Measurements from ENCODE around the gene FUT7.

The FUT7 gene

DNA sequence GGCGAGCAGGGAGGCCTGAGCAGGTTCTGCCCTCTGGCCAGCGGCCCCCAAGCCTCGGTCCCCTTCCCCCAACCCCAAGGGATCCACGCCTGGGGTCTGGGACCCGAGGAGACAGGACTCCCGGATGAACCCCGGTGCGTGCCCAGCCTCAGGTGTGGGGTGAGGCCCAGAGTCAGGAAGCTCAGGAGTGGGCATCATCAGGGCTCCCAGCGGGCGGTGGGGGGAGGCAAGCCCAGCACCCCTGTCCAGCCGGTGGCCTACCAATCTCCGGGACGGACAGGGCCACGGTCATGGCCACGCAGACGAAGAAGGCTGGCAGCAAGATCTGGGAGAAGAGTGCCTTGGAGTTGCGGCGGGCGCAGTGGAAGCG is 18.3 kb downstream of the FUT7 start:
- H3K27ac ChIP-seq, result no peak overlapping the region
- H3K9me3 ChIP-seq, result 0 out of 2 replicates have a peak, but pooled peaks cover 4% of the 10 kb centered on the region
- H3K4me3 ChIP-seq, result no peak overlapping the region
- no peaks in the 10 kb centered on the region for H3K27me3 ChIP-seq
- no peak for TF ChIP-seq Cebpa-rat (IDR thresholded peaks at IDR 0.05)
- H3K36me3 ChIP-seq, result peaks cover 68% of the 10 kb centered on the region
- H4K20me1 ChIP-seq, result no peaks in the 10 kb centered on the region
- H3K9ac ChIP-seq, result no peak overlapping the region
- H3K4me1 ChIP-seq, result no peaks in the 10 kb centered on the region
- H3K4me2 ChIP-seq, result no peak overlapping the region

DNA sequence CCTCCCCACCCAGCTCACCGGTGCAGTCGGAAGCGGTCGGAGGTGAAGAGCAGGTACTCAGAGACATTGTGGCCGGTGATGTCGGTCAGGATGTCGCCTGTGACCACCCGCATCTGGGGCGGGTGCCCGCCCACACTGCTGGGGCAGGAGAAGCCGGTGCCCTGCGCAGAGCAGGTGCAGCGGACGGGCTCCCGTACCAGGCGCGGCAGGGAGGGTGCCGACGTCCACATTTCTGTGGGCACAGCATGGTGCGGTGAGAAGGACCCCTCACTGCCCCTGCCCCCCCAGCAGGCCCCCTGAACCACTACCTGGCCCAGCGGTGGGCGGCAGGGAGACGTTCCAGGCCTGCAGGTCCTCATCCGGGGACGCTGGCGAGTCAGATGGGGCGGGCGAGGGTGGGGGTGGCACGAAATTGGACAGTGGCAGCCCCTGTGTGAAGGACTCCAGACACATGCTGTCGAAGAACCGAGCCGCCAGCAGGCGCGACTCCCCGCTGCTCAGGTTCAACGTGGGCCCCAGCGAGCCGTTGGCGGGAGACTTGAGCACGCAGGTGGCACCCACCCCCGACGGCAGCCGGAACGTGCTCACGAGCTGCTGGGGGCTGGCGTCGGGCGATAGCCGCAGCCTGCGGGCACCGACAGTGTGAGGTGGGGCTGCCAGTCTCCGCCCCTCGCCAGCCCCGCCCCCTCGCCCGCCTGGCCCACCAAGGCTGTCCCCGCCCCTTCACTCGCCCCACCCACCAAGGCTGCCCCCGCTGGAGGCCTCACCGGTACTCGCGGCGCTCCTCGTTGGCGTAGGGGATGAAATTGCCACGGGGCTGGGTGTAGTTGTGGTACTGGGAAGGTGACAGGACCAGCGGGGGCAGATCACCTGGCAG is 19.0 kb downstream of the FUT7 start:
- no peak overlapping the region for H3K4me3 ChIP-seq
- no peak overlapping the region for H3K9ac ChIP-seq
- H3K4me2 ChIP-seq, result no peak overlapping the region
- peaks cover 70% of the 10 kb centered on the region for H3K36me3 ChIP-seq
- no peak for TF ChIP-seq Cebpa-rat (IDR thresholded peaks at IDR 0.05)
- H4K20me1 ChIP-seq, result no peaks in the 10 kb centered on the region
- 0 out of 2 replicates have a peak, but pooled peaks cover 4% of the 10 kb centered on the region for H3K9me3 ChIP-seq
- H3K4me1 ChIP-seq, result peaks cover 3% of the 10 kb centered on the region
- H3K27me3 ChIP-seq, result no peaks in the 10 kb centered on the region
- H3K27ac ChIP-seq, result no peak overlapping the region

DNA sequence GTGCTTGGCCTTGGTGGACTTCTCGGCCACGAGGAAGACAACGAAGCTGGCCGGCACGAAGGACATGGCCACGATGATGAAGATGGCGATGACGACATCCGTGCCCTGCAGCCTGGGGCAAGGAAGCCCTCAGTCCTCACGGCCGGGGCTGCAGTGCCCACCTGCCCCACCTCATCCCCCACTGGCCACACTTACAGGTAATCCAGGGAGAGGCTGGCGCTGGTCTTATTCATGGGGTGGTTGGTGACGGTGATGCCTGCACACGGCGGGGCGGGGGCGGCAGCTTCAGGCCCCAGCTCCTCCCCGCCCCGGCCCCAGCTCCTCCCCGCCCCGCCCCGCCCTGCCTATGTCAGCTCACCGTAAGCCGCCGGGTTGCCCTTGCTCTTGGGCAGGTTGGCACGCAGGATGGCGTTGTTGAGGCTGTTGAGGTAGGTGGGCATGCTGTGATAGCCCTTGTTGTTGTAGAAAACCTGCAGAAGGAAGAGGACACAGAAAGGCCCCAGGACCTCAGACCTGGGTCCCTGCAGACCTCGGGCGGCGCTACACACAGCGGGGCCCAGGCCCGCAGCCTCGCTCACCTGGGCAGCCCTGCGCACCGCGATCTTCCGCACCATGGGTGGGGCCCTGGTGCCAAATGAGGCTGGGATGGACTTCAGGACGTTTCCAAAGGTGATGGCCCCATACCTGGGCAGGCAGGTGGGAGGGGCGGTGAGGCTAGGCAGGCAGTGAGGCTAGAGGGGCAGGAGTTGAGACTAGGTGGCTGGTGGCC is 19.8 kb downstream of the FUT7 start:
- Histone ChIP-seq H3K4me2 (no peak overlapping the region), H4K20me1 (no peaks in the 10 kb centered on the region), H3K4me1 (peaks cover 11% of the 10 kb centered on the region), H3K36me3 (peaks cover 67% of the 10 kb centered on the region), H3K4me3 (no peak overlapping the region), H3K9me3 (0 out of 2 replicates have a peak, but pooled peaks cover 4% of the 10 kb centered on the region), H3K27ac (no peak overlapping the region), H3K9ac (no peak overlapping the region), H3K27me3 (no peaks in the 10 kb centered on the region)
- no peak for TF ChIP-seq Cebpa-rat (IDR thresholded peaks at IDR 0.05)

DNA sequence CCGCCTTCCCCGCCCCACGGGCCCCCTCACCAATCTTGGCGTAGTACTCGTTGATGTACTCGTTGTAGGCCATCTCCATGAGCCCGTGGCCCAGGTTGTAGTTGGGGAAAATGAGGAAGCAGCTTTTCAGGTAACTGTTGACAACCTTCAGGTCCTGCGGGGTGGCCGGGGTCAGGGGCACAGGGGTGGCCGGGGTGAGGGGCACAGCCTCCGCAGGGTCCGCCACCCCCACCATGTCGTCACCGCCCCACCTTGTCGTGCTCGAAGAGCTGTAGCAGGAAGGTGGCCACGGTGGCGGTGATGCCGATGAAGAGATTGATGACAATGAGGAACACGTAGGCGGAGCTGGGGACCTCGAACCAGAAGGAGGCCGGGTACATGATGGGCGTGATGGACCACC is 20.7 kb downstream of the FUT7 start:
- H3K4me1 ChIP-seq, result peaks cover 19% of the 10 kb centered on the region
- no peak overlapping the region for H3K4me3 ChIP-seq
- no peaks in the 10 kb centered on the region for H3K9me3 ChIP-seq
- H4K20me1 ChIP-seq, result no peaks in the 10 kb centered on the region
- H3K4me2 ChIP-seq, result no peak overlapping the region
- no peak for TF ChIP-seq Cebpa-rat (IDR thresholded peaks at IDR 0.05)
- H3K36me3 ChIP-seq, result peaks cover 58% of the 10 kb centered on the region
- H3K9ac ChIP-seq, result no peak overlapping the region
- no peak overlapping the region for H3K27ac ChIP-seq
- no peaks in the 10 kb centered on the region for H3K27me3 ChIP-seq

DNA sequence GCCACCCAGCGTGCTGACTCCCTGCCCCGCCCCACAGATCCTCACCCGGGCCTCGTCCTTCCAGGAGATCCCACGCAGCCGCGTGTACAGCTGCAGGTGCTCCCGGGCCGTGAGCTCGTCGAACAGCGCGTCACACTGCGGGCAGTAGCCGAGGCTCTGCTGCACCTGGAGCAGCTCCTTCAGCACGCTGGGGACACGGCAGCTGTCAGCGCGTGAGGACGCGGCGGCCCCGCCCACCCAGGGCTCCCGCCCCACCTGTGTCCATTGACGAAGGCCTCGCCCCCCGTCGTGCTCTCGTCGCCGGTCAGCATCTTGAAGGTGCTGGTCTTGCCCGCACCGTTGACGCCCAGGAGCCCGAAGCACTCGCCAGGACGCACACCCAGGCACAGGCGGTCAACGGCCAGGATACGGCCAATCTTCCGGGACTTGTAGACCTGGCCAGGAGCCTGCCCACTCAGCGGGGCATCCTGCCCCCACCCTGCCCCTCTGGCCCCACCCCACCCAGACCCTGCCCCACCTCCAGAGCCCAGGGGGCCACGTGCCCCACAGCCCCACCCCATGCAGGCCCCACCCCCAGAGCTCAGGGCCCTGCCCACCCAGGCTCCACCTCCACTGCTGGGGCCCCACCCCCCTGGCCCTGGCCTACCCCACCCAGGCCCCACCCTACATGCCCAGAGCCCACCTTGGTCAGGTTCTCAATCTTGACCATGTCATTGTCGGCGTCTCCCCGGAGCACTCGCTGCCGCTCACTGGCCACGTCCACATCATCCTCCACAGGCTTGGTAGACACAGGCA is 21.8 kb downstream of the FUT7 start:
- Histone ChIP-seq H3K4me3 (no peak overlapping the region), H4K20me1 (no peaks in the 10 kb centered on the region), H3K9ac (no peak overlapping the region), H3K4me2 (no peak overlapping the region), H3K4me1 (peaks cover 29% of the 10 kb centered on the region), H3K36me3 (peaks cover 49% of the 10 kb centered on the region), H3K27me3 (no peaks in the 10 kb centered on the region), H3K27ac (no peak overlapping the region), H3K9me3 (peaks cover 6% of the 10 kb centered on the region; the same call in 1 of the 2 replicates)
- no peak for TF ChIP-seq Cebpa-rat (IDR thresholded peaks at IDR 0.05)

DNA sequence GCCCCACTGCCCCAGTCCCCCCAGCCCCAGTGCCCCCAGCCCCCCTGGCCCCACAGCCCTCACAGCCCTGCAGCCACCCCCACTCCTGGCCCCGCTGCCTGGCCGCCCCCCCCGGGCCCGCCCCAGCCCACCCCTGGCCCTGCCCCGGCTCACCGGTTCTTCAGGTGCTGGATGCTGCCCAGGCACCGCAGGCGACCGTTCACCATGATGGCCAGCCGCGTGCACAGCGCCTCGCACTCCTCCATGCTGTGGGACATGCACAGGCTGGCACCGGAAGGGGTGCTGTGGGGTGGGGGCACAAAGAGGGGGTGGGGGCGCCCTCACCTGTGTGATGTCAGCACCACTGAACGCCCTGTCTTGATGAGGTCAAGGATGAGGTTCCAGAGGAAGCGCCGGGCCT is 22.7 kb downstream of the FUT7 start:
- TF ChIP-seq Cebpa-rat (IDR thresholded peaks at IDR 0.05), result no peak
- Histone ChIP-seq H3K27me3 (no peaks in the 10 kb centered on the region), H3K9ac (no peak overlapping the region), H3K4me1 (peaks cover 29% of the 10 kb centered on the region), H4K20me1 (no peaks in the 10 kb centered on the region), H3K36me3 (peaks cover 39% of the 10 kb centered on the region), H3K9me3 (peaks cover 15% of the 10 kb centered on the region; the same call in 1 of the 2 replicates), H3K4me2 (no peak overlapping the region), H3K27ac (no peak overlapping the region), H3K4me3 (no peak overlapping the region)

DNA sequence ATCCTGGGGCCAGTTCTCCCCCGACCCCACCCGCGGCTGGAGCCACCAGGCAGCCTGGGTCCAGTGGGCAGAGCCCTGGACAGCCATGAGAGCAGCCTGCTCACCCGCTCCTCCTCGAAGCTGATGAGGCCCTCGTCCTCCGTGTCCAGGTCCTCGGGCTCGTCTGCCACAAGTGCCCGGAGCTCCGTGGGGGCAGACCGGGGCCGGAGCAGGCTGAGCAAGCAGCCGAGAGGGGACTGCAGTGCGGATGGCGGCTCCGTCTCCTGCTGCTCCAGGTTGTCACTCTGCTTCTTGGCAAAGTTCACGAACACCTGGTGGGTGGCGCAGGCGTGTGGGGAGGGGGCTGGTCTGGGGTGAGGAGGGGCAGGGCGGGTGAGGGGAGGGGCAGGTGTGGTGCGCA is 23.6 kb downstream of the FUT7 start:
- H4K20me1 ChIP-seq, result no peaks in the 10 kb centered on the region
- no peak for TF ChIP-seq Cebpa-rat (IDR thresholded peaks at IDR 0.05)
- H3K4me1 ChIP-seq, result peaks cover 29% of the 10 kb centered on the region
- H3K36me3 ChIP-seq, result peaks cover 30% of the 10 kb centered on the region; the same call in 1 of the 2 replicates
- H3K27ac ChIP-seq, result no peak overlapping the region
- no peaks in the 10 kb centered on the region for H3K27me3 ChIP-seq
- H3K9me3 ChIP-seq, result peaks cover 15% of the 10 kb centered on the region; the same call in 1 of the 2 replicates
- H3K9ac ChIP-seq, result no peak overlapping the region
- no peak overlapping the region for H3K4me3 ChIP-seq
- H3K4me2 ChIP-seq, result 0 out of 2 replicates have a peak overlapping the region, but pooled peaks have one; percentile 55

DNA sequence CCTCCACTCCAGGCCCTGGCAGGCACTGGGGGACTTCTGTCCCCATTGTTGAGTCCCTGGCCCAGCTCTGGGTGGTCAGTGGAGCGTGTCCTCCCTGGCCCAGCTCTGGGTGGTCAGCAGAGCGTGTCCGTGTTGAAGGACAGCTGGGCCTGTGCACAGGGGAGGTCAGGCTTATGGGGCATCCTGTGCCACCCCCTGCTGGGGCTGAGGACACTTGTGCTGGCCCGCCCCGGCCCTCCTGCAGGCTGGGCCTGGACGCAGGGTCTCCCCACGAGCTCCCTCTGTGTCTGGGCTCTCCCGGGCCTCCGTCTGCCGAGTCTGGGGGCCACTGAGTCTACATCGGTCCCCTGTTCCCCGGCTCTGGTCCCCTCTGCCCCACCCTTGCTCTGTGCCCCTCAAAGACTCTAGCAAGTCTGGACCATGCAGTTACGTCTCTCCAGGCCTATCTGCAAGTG is 24.0 kb downstream of the FUT7 start:
- Histone ChIP-seq H4K20me1 (no peaks in the 10 kb centered on the region), H3K4me2 (peak overlapping the region; percentile 55), H3K9me3 (peaks cover 15% of the 10 kb centered on the region; the same call in 1 of the 2 replicates), H3K27ac (peak overlapping the region; percentile 41; the same call in 1 of the 2 replicates), H3K27me3 (no peaks in the 10 kb centered on the region), H3K36me3 (peaks cover 28% of the 10 kb centered on the region; the same call in 1 of the 2 replicates), H3K9ac (0 out of 2 replicates have a peak overlapping the region, but pooled peaks have one; percentile 10), H3K4me3 (no peak overlapping the region), H3K4me1 (peaks cover 29% of the 10 kb centered on the region)
- TF ChIP-seq Cebpa-rat (IDR thresholded peaks at IDR 0.05), result no peak

Data from BLaER1 (cell line).